Trophoblast cell (in vitro differentiated cells and primary cell): ENCODE measurements around the gene GLIS2.

ENCODE experiments used
- DNase-seq, 2 donors: peaks; one replicate each; pipeline ENCODE4 v3.0.0-alpha.2; 2016
- H2AFZ ChIP-seq: 2 replicates; pipeline ENCODE4 v1.6.1; 2013; ENCODE audit warnings: low read length, moderate library complexity, mild to moderate bottlenecking; ENCODE audit not compliant: insufficient read depth, poor library complexity
- H2AK5ac ChIP-seq: 2 replicates; pipeline ENCODE4 v1.6.1; 2013; ENCODE audit warnings: mild to moderate bottlenecking, low read length
- H2BK120ac ChIP-seq: 2 replicates; pipeline ENCODE4 v1.6.1; 2013; ENCODE audit warnings: low read length, mild to moderate bottlenecking, moderate library complexity; ENCODE audit not compliant: insufficient read depth, poor library complexity
- H2BK12ac ChIP-seq: 2 replicates; pipeline ENCODE4 v1.6.1; 2013; ENCODE audit warnings: mild to moderate bottlenecking, low read length, moderate library complexity
- H2BK5ac ChIP-seq: 2 replicates; pipeline ENCODE4 v1.6.1; 2013; ENCODE audit warnings: low read length, low read depth, moderate library complexity, mild to moderate bottlenecking; ENCODE audit not compliant: poor library complexity
- H3K14ac ChIP-seq: 2 replicates; pipeline ENCODE4 v1.6.1; 2013; ENCODE audit warnings: mild to moderate bottlenecking, low read length
- H3K18ac ChIP-seq: 2 replicates; pipeline ENCODE4 v1.6.1; 2013; ENCODE audit warnings: mild to moderate bottlenecking, low read length
- H3K23ac ChIP-seq: 2 replicates; pipeline ENCODE4 v1.6.1; 2013; ENCODE audit warnings: low read length
- H3K27ac ChIP-seq: 2 replicates; pipeline ENCODE4 v1.5.1; 2013; ENCODE audit warnings: low read depth, mild to moderate bottlenecking, inconsistent platforms, low read length, moderate library complexity
- H3K27me3 ChIP-seq: 2 replicates; pipeline ENCODE4 v1.6.1; 2013; ENCODE audit warnings: inconsistent platforms, mild to moderate bottlenecking, low read length, moderate library complexity; ENCODE audit not compliant: insufficient read depth
- H3K36me3 ChIP-seq, 2 experiments: 1 replicate in 1 of 2; 2 replicates in 1 of 2; pipeline ENCODE4 v1.6.1; 2013; ENCODE audit warnings: low read length in 2 of 2, mild to moderate bottlenecking in 2 of 2, moderate library complexity in 1 of 2; ENCODE audit not compliant: insufficient read depth in 2 of 2, control insufficient read depth in 1 of 2
- H3K4ac ChIP-seq: 2 replicates; pipeline ENCODE4 v1.6.1; 2013; ENCODE audit warnings: low read depth, mild to moderate bottlenecking, low read length, moderate library complexity
- H3K4me1 ChIP-seq, 2 experiments: 1 replicate in 1 of 2; 2 replicates in 1 of 2; pipeline ENCODE4 v1.6.1; 2013; ENCODE audit warnings: low read length in 2 of 2, mild to moderate bottlenecking in 2 of 2, moderate library complexity in 1 of 2; ENCODE audit not compliant: insufficient read depth in 2 of 2, control insufficient read depth in 1 of 2
- H3K4me2 ChIP-seq: 2 replicates; pipeline ENCODE4 v1.6.1; 2013; ENCODE audit warnings: inconsistent platforms, mild to moderate bottlenecking, low read length, moderate library complexity
- H3K4me3 ChIP-seq: 2 replicates; pipeline ENCODE4 v1.5.1; 2013; ENCODE audit warnings: mild to moderate bottlenecking, low read depth, low read length, inconsistent platforms
- H3K79me1 ChIP-seq: one replicate; pipeline ENCODE4 v1.6.1; 2013; ENCODE audit warnings: low read length
- H3K79me2 ChIP-seq: 2 replicates; pipeline ENCODE4 v1.6.1; 2013; ENCODE audit warnings: low read length, mild to moderate bottlenecking; ENCODE audit not compliant: control insufficient read depth, insufficient read depth, poor library complexity
- H3K9ac ChIP-seq: 2 replicates; pipeline ENCODE4 v1.6.1; 2013; ENCODE audit warnings: mild to moderate bottlenecking, low read length
- H3K9me3 ChIP-seq: 2 replicates; pipeline ENCODE4 v1.6.1; 2013; ENCODE audit warnings: low read depth, mild to moderate bottlenecking, control low read depth, inconsistent platforms, low read length; ENCODE audit not compliant: insufficient read depth
- H4K12ac ChIP-seq: 2 replicates; pipeline ENCODE4 v1.6.1; 2013; ENCODE audit warnings: low read depth, mild to moderate bottlenecking, low read length, moderate library complexity
- H4K8ac ChIP-seq: 2 replicates; pipeline ENCODE4 v1.6.1; 2013; ENCODE audit warnings: low read depth, mild to moderate bottlenecking, low read length, moderate library complexity
- H4K91ac ChIP-seq: one replicate; pipeline ENCODE4 v1.6.1; 2013; ENCODE audit warnings: low read depth, mild to moderate bottlenecking, low read length, moderate library complexity
- WGBS: extraction: QIAGEN DNeasy Blood & Tissue Kit; methylation state at CpG from one replicate; pipeline ENCODE4 v1.1.7; 2013; ENCODE audit warnings: missing lambda C conversion rate; ENCODE audit not compliant: insufficient read length, insufficient coverage; ENCODE audit errors: extremely low coverage; 5-methylcytosine and 5-hydroxymethylcytosine counted together

Gene GLIS2

GRCh38 chr16:4364196-4365013 lies 48.5 kb downstream of the GLIS2 start:
- no peak for DNase-seq
- H3K4me3 ChIP-seq: no peak overlapping the region
- H3K79me2 ChIP-seq: no peaks in the 10 kb centered on the region
- peaks cover 6% of the 10 kb centered on the region for H3K9me3 ChIP-seq
- no peak overlapping the region for H3K14ac ChIP-seq
- H3K23ac ChIP-seq: no peak overlapping the region
- no peak overlapping the region for H2AFZ ChIP-seq
- no peak overlapping the region for H4K91ac ChIP-seq
- H3K18ac ChIP-seq: no peak overlapping the region
- H3K36me3 ChIP-seq: peaks cover 7 to 19% of the 10 kb centered on the region in 2 experiments
- H3K4me2 ChIP-seq: no peak overlapping the region
- no peak overlapping the region for H2BK12ac ChIP-seq
- no peak overlapping the region for H3K4ac ChIP-seq
- H2BK120ac ChIP-seq: no peak overlapping the region
- H3K27ac ChIP-seq: no peak overlapping the region
- no peak overlapping the region for H2AK5ac ChIP-seq
- no CpG with 5 or more reads among the region's 37 CpGs for WGBS
- no peak overlapping the region for H4K12ac ChIP-seq
- no peak overlapping the region for H3K9ac ChIP-seq
- H3K4me1 ChIP-seq: peaks cover 18 to 23% of the 10 kb centered on the region in 2 experiments
- H3K79me1 ChIP-seq: no peaks in the 10 kb centered on the region
- H4K8ac ChIP-seq: no peak overlapping the region
- H2BK5ac ChIP-seq: no peak overlapping the region
- no peaks in the 10 kb centered on the region for H3K27me3 ChIP-seq

GRCh38 chr16:4365014-4365406 lies 49.1 kb downstream of the GLIS2 start:
- H3K23ac ChIP-seq: no peak overlapping the region
- no peaks in the 10 kb centered on the region for H3K79me1 ChIP-seq
- H4K8ac ChIP-seq: no peak overlapping the region
- H2BK5ac ChIP-seq: no peak overlapping the region
- DNase-seq: no peak
- no peaks in the 10 kb centered on the region for H3K79me2 ChIP-seq
- no peak overlapping the region for H3K4me2 ChIP-seq
- no peak overlapping the region for H2AK5ac ChIP-seq
- H2AFZ ChIP-seq: no peak overlapping the region
- peaks cover 4% of the 10 kb centered on the region for H3K9me3 ChIP-seq
- no peak overlapping the region for H4K12ac ChIP-seq
- H4K91ac ChIP-seq: no peak overlapping the region
- no peak overlapping the region for H3K18ac ChIP-seq
- H3K27me3 ChIP-seq: no peaks in the 10 kb centered on the region
- H2BK120ac ChIP-seq: no peak overlapping the region
- peaks cover 7 to 19% of the 10 kb centered on the region in 2 experiments for H3K36me3 ChIP-seq
- H3K27ac ChIP-seq: no peak overlapping the region
- H2BK12ac ChIP-seq: no peak overlapping the region
- no peak overlapping the region for H3K4ac ChIP-seq
- no peak overlapping the region for H3K14ac ChIP-seq
- H3K4me3 ChIP-seq: no peak overlapping the region
- no CpG with 5 or more reads among the region's 10 CpGs for WGBS
- H3K4me1 ChIP-seq: peaks cover 20 to 25% of the 10 kb centered on the region in 2 experiments
- no peak overlapping the region for H3K9ac ChIP-seq

GRCh38 chr16:4365615-4366014 lies 49.7 kb downstream of the GLIS2 start:
- H3K18ac ChIP-seq: no peak overlapping the region
- no peak overlapping the region for H3K9ac ChIP-seq
- H3K79me2 ChIP-seq: no peaks in the 10 kb centered on the region
- no peak overlapping the region for H4K8ac ChIP-seq
- no peak overlapping the region for H2AFZ ChIP-seq
- peak overlapping the region; percentile 36 for H4K91ac ChIP-seq
- H2AK5ac ChIP-seq: peak overlapping the region; percentile 12
- H3K36me3 ChIP-seq: peaks cover 7 to 19% of the 10 kb centered on the region in 2 experiments
- H3K14ac ChIP-seq: no peak overlapping the region
- H3K4me3 ChIP-seq: no peak overlapping the region
- H3K9me3 ChIP-seq: peaks cover 4% of the 10 kb centered on the region
- H3K23ac ChIP-seq: no peak overlapping the region
- DNase-seq: no peak
- H2BK12ac ChIP-seq: peak overlapping the region; percentile 54
- H3K4me2 ChIP-seq: no peak overlapping the region
- no CpG with 5 or more reads among the region's 12 CpGs for WGBS
- H3K4me1 ChIP-seq: peaks cover 23 to 29% of the 10 kb centered on the region in 2 experiments
- H3K27ac ChIP-seq: no peak overlapping the region
- no peak overlapping the region for H4K12ac ChIP-seq
- H3K4ac ChIP-seq: no peak overlapping the region
- H3K27me3 ChIP-seq: no peaks in the 10 kb centered on the region
- no peak overlapping the region for H2BK5ac ChIP-seq
- no peak overlapping the region for H2BK120ac ChIP-seq
- peaks cover 3% of the 10 kb centered on the region for H3K79me1 ChIP-seq

- H3K14ac ChIP-seq: no peak overlapping the region
- H3K36me3 ChIP-seq: peaks cover 7 to 19% of the 10 kb centered on the region in 2 experiments
- no peak overlapping the region for H2AFZ ChIP-seq
- H3K4me3 ChIP-seq: no peak overlapping the region
- H2BK12ac ChIP-seq: peak overlapping the region; percentile 54
- no peaks in the 10 kb centered on the region for H3K27me3 ChIP-seq
- H3K4me1 ChIP-seq: peaks cover 25 to 30% of the 10 kb centered on the region in 2 experiments
- H3K9ac ChIP-seq: no peak overlapping the region
- H2AK5ac ChIP-seq: no peak overlapping the region
- WGBS: no CpG with 5 or more reads among the region's 13 CpGs
- H3K23ac ChIP-seq: no peak overlapping the region
- H3K4ac ChIP-seq: no peak overlapping the region
- H3K79me2 ChIP-seq: no peaks in the 10 kb centered on the region
- H3K27ac ChIP-seq: no peak overlapping the region
- no peak overlapping the region for H4K8ac ChIP-seq
- peak overlapping the region; percentile 36 for H4K91ac ChIP-seq
- no peak overlapping the region for H2BK5ac ChIP-seq
- no peak overlapping the region for H3K4me2 ChIP-seq
- peaks cover 4% of the 10 kb centered on the region for H3K9me3 ChIP-seq
- no peak for DNase-seq
- H3K18ac ChIP-seq: no peak overlapping the region
- no peak overlapping the region for H4K12ac ChIP-seq
- peak overlapping the region; percentile 23 for H2BK120ac ChIP-seq
- H3K79me1 ChIP-seq: peaks cover 6% of the 10 kb centered on the region
Measured at GRCh38 chr16:4366016-4366415, 50.1 kb downstream of the GLIS2 start.
